HEK293 (cell line): ENCODE data around the gene FOXA2.

Experiments
- CTCF ChIA-PET: fragments of 350-600 bp; formaldehyde crosslinking; extraction: SDS; loops from one replicate; lab custom pipeline; 2021; ENCODE audit warnings: antibody characterized with exemption; lab: Yijun Ruan, JAX
- POLR2A ChIA-PET: fragments of 300-600 bp; formaldehyde crosslinking; extraction: SDS; loops from one replicate; lab custom pipeline; 2020; ENCODE audit warnings: antibody characterized with exemption, inconsistent platforms; lab: Yijun Ruan, JAX
- H3K27ac ChIP-seq: fragments of 200-500 bp; sonication (Bioruptor generic); 2 replicates; pipeline ENCODE4 v1.5.1; 2014; ENCODE audit warnings: low read depth, low read length, control low read depth, inconsistent platforms; ENCODE audit errors: extremely low read depth
- H3K36me3 ChIP-seq, 2 experiments: fragments of 200-500 bp in 1 of 2; sonication (Bioruptor generic) in 1 of 2; 1 replicate in 1 of 2; 2 replicates in 1 of 2; pipeline ENCODE4 v1.5.1; 2014 to 2017; ENCODE audit warnings: inconsistent platforms in 2 of 2, low read length in 2 of 2; ENCODE audit not compliant: control insufficient read depth in 2 of 2, insufficient read depth in 1 of 2
- H3K4me1 ChIP-seq: fragments of 200-500 bp; sonication (Bioruptor generic); 2 replicates; pipeline ENCODE4 v1.5.1; 2014; ENCODE audit warnings: mild to moderate bottlenecking, low read length, inconsistent platforms; ENCODE audit not compliant: control insufficient read depth, insufficient read depth
- H3K4me3 ChIP-seq: 2 replicates; pipeline ENCODE4 v1.5.1; 2011; ENCODE audit warnings: low read depth, mild to moderate bottlenecking, control low read depth, low read length, moderate library complexity
- H3K9me3 ChIP-seq: fragments of 200-500 bp; sonication (Bioruptor generic); 2 replicates; pipeline ENCODE4 v1.5.1; 2014; ENCODE audit warnings: low read depth, low read length, inconsistent platforms; ENCODE audit not compliant: control insufficient read depth, insufficient read depth
- EGR2 ChIP-seq: fragments of 450-650 bp; formaldehyde crosslinking; IDR thresholded peaks from 2 replicates; pipeline ENCODE4 v1.5.1; 2016; ENCODE audit warnings: low read depth, missing biosample characterization, missing genetic modification characterization
- FEZF1 ChIP-seq: fragments of 450-650 bp; formaldehyde crosslinking; IDR thresholded peaks from 2 replicates; pipeline ENCODE4 v1.5.1; 2016; ENCODE audit warnings: missing biosample characterization, missing genetic modification characterization
- GLIS2 ChIP-seq: fragments of 450-650 bp; formaldehyde crosslinking; IDR thresholded peaks from 2 replicates; pipeline ENCODE4 v1.5.1; 2016; ENCODE audit warnings: missing biosample characterization, missing genetic modification characterization
- HOXA7 ChIP-seq: sonication (generic); formaldehyde crosslinking; IDR thresholded peaks from 2 replicates; pipeline ENCODE4 v1.8.1; 2022; ENCODE audit warnings: missing genetic modification reagents, borderline replicate concordance
- INSM2 ChIP-seq: fragments of 450-650 bp; formaldehyde crosslinking; IDR thresholded peaks from 2 replicates; pipeline ENCODE4 v1.5.1; 2016; ENCODE audit warnings: missing biosample characterization, missing genetic modification characterization
- PRDM2 ChIP-seq: fragments of 450-650 bp; formaldehyde crosslinking; IDR thresholded peaks from 2 replicates; pipeline ENCODE4 v1.5.1; 2016; ENCODE audit warnings: missing biosample characterization, missing genetic modification characterization, borderline replicate concordance
- REPIN1 ChIP-seq: fragments of 450-650 bp; formaldehyde crosslinking; IDR thresholded peaks from 2 replicates; pipeline ENCODE4 v1.5.1; 2017; ENCODE audit warnings: missing biosample characterization, missing genetic modification characterization, low read depth
- ZBTB48 ChIP-seq: fragments of 450-650 bp; formaldehyde crosslinking; IDR thresholded peaks from 2 replicates; pipeline ENCODE4 v1.5.1; 2016; ENCODE audit warnings: missing biosample characterization, missing genetic modification characterization
- ZFP37 ChIP-seq: fragments of 450-650 bp; formaldehyde crosslinking; IDR thresholded peaks from 2 replicates; pipeline ENCODE4 v1.5.1; 2016; ENCODE audit warnings: missing biosample characterization, missing genetic modification characterization
- ZFP69B ChIP-seq: fragments of 450-650 bp; formaldehyde crosslinking; IDR thresholded peaks from 2 replicates; pipeline ENCODE4 v1.5.1; 2016; ENCODE audit warnings: missing biosample characterization, missing genetic modification characterization
- ZNF148 ChIP-seq: fragments of 450-650 bp; formaldehyde crosslinking; IDR thresholded peaks from 2 replicates; pipeline ENCODE4 v1.5.0; 2017; ENCODE audit warnings: missing biosample characterization, missing genetic modification characterization, borderline replicate concordance
- ZNF174 ChIP-seq: fragments of 450-650 bp; formaldehyde crosslinking; IDR thresholded peaks from 2 replicates; pipeline ENCODE4 v1.5.0; 2017; ENCODE audit warnings: missing biosample characterization, mild to moderate bottlenecking, missing genetic modification characterization
- ZNF248 ChIP-seq: fragments of 450-650 bp; formaldehyde crosslinking; IDR thresholded peaks from 2 replicates; pipeline ENCODE4 v1.5.1; 2017; ENCODE audit warnings: missing biosample characterization, missing genetic modification characterization
- ZNF391 ChIP-seq: fragments of 450-650 bp; formaldehyde crosslinking; IDR thresholded peaks from 2 replicates; pipeline ENCODE4 v1.5.1; 2016; ENCODE audit warnings: low read depth, missing biosample characterization, missing genetic modification characterization, borderline replicate concordance
- ZNF48 ChIP-seq: fragments of 450-650 bp; formaldehyde crosslinking; IDR thresholded peaks from 2 replicates; pipeline ENCODE4 v1.5.1; 2016; ENCODE audit warnings: missing biosample characterization, missing genetic modification characterization
- ZNF501 ChIP-seq: fragments of 450-650 bp; formaldehyde crosslinking; IDR thresholded peaks from 2 replicates; pipeline ENCODE4 v1.5.1; 2016; ENCODE audit warnings: missing biosample characterization, missing genetic modification characterization
- ZNF549 ChIP-seq: fragments of 450-650 bp; IDR thresholded peaks from 2 replicates; pipeline ENCODE4 v1.5.1; 2018; ENCODE audit warnings: missing biosample characterization, missing genetic modification characterization, mild to moderate bottlenecking, inconsistent platforms, moderate library complexity
- ZNF610 ChIP-seq: fragments of 450-650 bp; formaldehyde crosslinking; IDR thresholded peaks from 2 replicates; pipeline ENCODE4 v1.5.1; 2016; ENCODE audit warnings: missing biosample characterization, missing genetic modification characterization, borderline replicate concordance
- ZNF645 ChIP-seq: fragments of 450-650 bp; formaldehyde crosslinking; IDR thresholded peaks from 2 replicates; pipeline ENCODE4; 2016; ENCODE audit warnings: missing biosample characterization, missing genetic modification characterization
- ZNF658 ChIP-seq: fragments of 450-650 bp; formaldehyde crosslinking; IDR thresholded peaks from 2 replicates; pipeline ENCODE4; 2016; ENCODE audit warnings: missing biosample characterization, missing genetic modification characterization
- ZNF76 ChIP-seq: fragments of 450-650 bp; formaldehyde crosslinking; IDR thresholded peaks from 2 replicates; pipeline ENCODE4; 2016; ENCODE audit warnings: low read depth, missing biosample characterization, missing genetic modification characterization, borderline replicate concordance
- ZSCAN5A ChIP-seq: fragments of 450-650 bp; formaldehyde crosslinking; IDR thresholded peaks from 2 replicates; pipeline ENCODE4 v1.5.1; 2016; ENCODE audit warnings: missing biosample characterization, missing genetic modification characterization

FOXA2 gene

GRCh38 chr20:22533823-22534751, 50.3 kb downstream of the FOXA2 start:
- no peak for TF ChIP-seq GLIS2 (tag by site-specific recombination)
- TF ChIP-seq ZNF76 (tag by site-specific recombination) = no peak
- no peak for TF ChIP-seq ZNF391 (tag by site-specific recombination)
- no peak for TF ChIP-seq ZFP37 (tag by site-specific recombination)
- TF ChIP-seq ZNF501 (tag by site-specific recombination) = no peak
- no peak for TF ChIP-seq ZBTB48 (tag by site-specific recombination)
- no peak for TF ChIP-seq HOXA7 (CRISPR knock-in tag)
- TF ChIP-seq ZNF248 (tag by site-specific recombination) = no peak
- TF ChIP-seq FEZF1 = no peak
- TF ChIP-seq ZNF48 (tag by site-specific recombination) = no peak
- no peak for TF ChIP-seq ZNF645 (tag by site-specific recombination)
- TF ChIP-seq PRDM2 (tag by site-specific recombination) = no peak
- TF ChIP-seq ZNF174 (tag by site-specific recombination) = no peak
- no peak for TF ChIP-seq ZNF610
- TF ChIP-seq, all 188 proteins: peak for 0
- Histone ChIP-seq H3K36me3 (no peaks in the 10 kb centered on the region), H3K9me3 (no peaks in the 10 kb centered on the region), H3K4me1 (no peaks in the 10 kb centered on the region), H3K27ac (no peak overlapping the region), H3K4me3 (no peak overlapping the region)
- ChIA-PET POLR2A (no interaction called here), CTCF (interaction anchor here (2.2 kb wide), 1 partner anchor 53 kb away, joined by 8 read pairs; no protein-coding TSS in a partner anchor)

GRCh38 chr20:22532598-22532997, 51.8 kb downstream of the FOXA2 start:
- H3K9me3 ChIP-seq = no peaks in the 10 kb centered on the region
- no peaks in the 10 kb centered on the region for H3K36me3 ChIP-seq
- ChIA-PET CTCF (interaction anchor here (2.2 kb wide), 1 partner anchor 54 kb away, joined by 8 read pairs; no protein-coding TSS in a partner anchor), POLR2A (no interaction called here)
- H3K4me1 ChIP-seq = no peaks in the 10 kb centered on the region
- H3K4me3 ChIP-seq = no peak overlapping the region
- H3K27ac ChIP-seq = no peak overlapping the region
- TF ChIP-seq ZNF148 = no peak
- TF ChIP-seq EGR2 (tag by site-specific recombination) = no peak
- no peak for TF ChIP-seq ZNF549 (tag by site-specific recombination)
- TF ChIP-seq ZSCAN5A = no peak
- TF ChIP-seq ZNF658 (tag by site-specific recombination) = no peak
- no peak for TF ChIP-seq ZFP69B
- TF ChIP-seq INSM2 (tag by site-specific recombination) = no peak
- TF ChIP-seq REPIN1 = no peak
